ENCODE data around the gene CHML.
A peak's percentile ranks its signal among the peaks of the same experiment; 100 is the strongest.

CHML gene

GRCh38 chr1:241611063-241611462 lies 29.1 kb downstream of the CHML start:
- peak; percentile 54 for TF ChIP-seq CTCF (IDR thresholded peaks at IDR 0.05; ENCODE audit: low read depth, low read length)
- no peak for DNase-seq (ENCODE audit: extremely low read depth, low read depth)

- TF ChIP-seq CTCF (IDR thresholded peaks at IDR 0.05; ENCODE audit: low read depth, low read length): no peak
- DNase-seq (ENCODE audit: extremely low read depth, low read depth): no peak
Observed at GRCh38 chr1:241610056-241610815, 29.9 kb downstream of the CHML start.

GRCh38 chr1:241608379-241609033 lies 31.7 kb downstream of the CHML start:
- no peak for TF ChIP-seq CTCF (IDR thresholded peaks at IDR 0.05; ENCODE audit: low read depth, low read length)
- DNase-seq (ENCODE audit: extremely low read depth, low read depth): no peak

GRCh38 chr1:241607497-241607896 lies 32.7 kb downstream of the CHML start:
- TF ChIP-seq CTCF (IDR thresholded peaks at IDR 0.05; ENCODE audit: low read depth, low read length): no peak
- no peak for DNase-seq (ENCODE audit: extremely low read depth, low read depth)

- TF ChIP-seq CTCF (IDR thresholded peaks at IDR 0.05; ENCODE audit: low read depth, low read length): no peak
- DNase-seq (ENCODE audit: extremely low read depth, low read depth): no peak
Observed at GRCh38 chr1:241606544-241606943, 33.6 kb downstream of the CHML start.

GRCh38 chr1:241605146-241605805 lies 34.9 kb downstream of the CHML start:
- DNase-seq (ENCODE audit: extremely low read depth, low read depth): no peak
- TF ChIP-seq CTCF (IDR thresholded peaks at IDR 0.05; ENCODE audit: low read depth, low read length): no peak; the same call in 1 of the 2 replicates

GRCh38 chr1:241603731-241604245 lies 36.4 kb downstream of the CHML start:
- DNase-seq (ENCODE audit: extremely low read depth, low read depth): no peak
- TF ChIP-seq CTCF (IDR thresholded peaks at IDR 0.05; ENCODE audit: low read depth, low read length): no peak

Measured in AG09319 (cell line).